ENCODE results near the gene CNPPD1. TPM values are rescaled to one million over a fixed set of nuclear protein-coding genes. Genes with fewer than 3 reads are reported as not detected.

Gene CNPPD1
- polyA plus RNA-seq, 2 of the 4 experiments (the other 2 are of a cell fraction), result 22.4 to 27.6 TPM

GRCh38 chr2:219199470-219200211 lies 22.9 kb upstream of the CNPPD1 start:
- H3K9me3 ChIP-seq, result peaks cover under 1% of the 10 kb centered on the region; the same call in 1 of the 3 replicates
- no peaks in the 10 kb centered on the region for H3K4me1 ChIP-seq
- DNase-seq (ENCODE audit: low read depth in 1 of 2, low spot score in 1 of 2) (no peak), ATAC-seq (peak in 1 of 2 experiments; percentile 16; a peak in 1 of 6 replicates), FAIRE-seq (no peak)
- H3K4me2 ChIP-seq, result no peak overlapping the region
- POLR2A ChIA-PET, result interaction anchor here (0.5 kb wide), 1 partner anchor 15 kb away, joined by 3 read pairs; no protein-coding TSS in a partner anchor
- H3K27ac ChIP-seq, result no peak overlapping the region
- no peak overlapping the region for H3K4me3 ChIP-seq
- 71% methylated on average over 12 of the region's 12 CpGs for WGBS (ENCODE audit: missing lambda C conversion rate)
- TF ChIP-seq RNF2 (IDR thresholded peaks at IDR 0.05; ENCODE audit: borderline replicate concordance, low read depth) (no peak), MAFK (IDR thresholded peaks at IDR 0.05; ENCODE audit: partially characterized antibody) (no peak), CTCF (IDR thresholded peaks at IDR 0.05) (no peak), BHLHE40 (IDR thresholded peaks at IDR 0.05; ENCODE audit: low read depth, low read length) (no peak), CHD2 (IDR thresholded peaks at IDR 0.05; ENCODE audit: low read length, partially characterized antibody) (no peak), CHD4 (IDR thresholded peaks at IDR 0.05; ENCODE audit: borderline replicate concordance) (no peak), PBX3 (IDR thresholded peaks at IDR 0.05) (no peak), CBX8 (IDR thresholded peaks at IDR 0.05) (no peak), KDM1A (IDR thresholded peaks at IDR 0.05; ENCODE audit: low read depth) (no peak), TFCP2L1 (CRISPR knock-in tag; IDR thresholded peaks at IDR 0.05) (no peak)
- CTCF ChIA-PET, result interaction anchor here (1.0 to 1.8 kb wide), 6 partner anchors 18 to 170 kb away, joined by 3 to 7 read pairs (median 4); partner anchors contain the start of gene ABCB6

GRCh38 chr2:219198974-219199373 lies 22.2 kb upstream of the CNPPD1 start:
- 64% methylated on average over 5 of the region's 5 CpGs for WGBS (ENCODE audit: missing lambda C conversion rate)
- ATAC-seq (no peak; a peak in 1 of 6 replicates), DNase-seq (ENCODE audit: low read depth in 1 of 2, low spot score in 1 of 2) (no peak), FAIRE-seq (no peak)
- H3K27ac ChIP-seq, result no peak overlapping the region
- no peak overlapping the region for H3K4me2 ChIP-seq
- CTCF ChIA-PET, result interaction anchor here (1.0 to 1.8 kb wide), 6 partner anchors 17 to 169 kb away, joined by 3 to 7 read pairs (median 4); partner anchors contain the start of gene ABCB6
- no peaks in the 10 kb centered on the region for H3K9me3 ChIP-seq
- no peak for TF ChIP-seq CBX8 (IDR thresholded peaks at IDR 0.05)
- TF ChIP-seq REST (IDR thresholded peaks at IDR 0.05), result no peak
- TF ChIP-seq EHMT2 (IDR thresholded peaks at IDR 0.05; ENCODE audit: low read depth), result no peak
- TF ChIP-seq RCOR1 (IDR thresholded peaks at IDR 0.05; ENCODE audit: low read depth, low read length), result no peak
- no peak for TF ChIP-seq KDM1A (IDR thresholded peaks at IDR 0.05; ENCODE audit: low read depth)
- TF ChIP-seq EHF (CRISPR knock-in tag; IDR thresholded peaks at IDR 0.05), result no peak
- TF ChIP-seq CHD4 (IDR thresholded peaks at IDR 0.05; ENCODE audit: borderline replicate concordance), result no peak
- POLR2A ChIA-PET, result interaction anchor here (0.5 kb wide), 1 partner anchor 14 kb away, joined by 3 read pairs; no protein-coding TSS in a partner anchor
- no peaks in the 10 kb centered on the region for H3K4me1 ChIP-seq
- H3K4me3 ChIP-seq, result no peak overlapping the region
